Measurements from ENCODE around the gene TRIM60. TPM values are rescaled to one million over a fixed set of nuclear protein-coding genes. Genes with fewer than 3 reads are reported as not detected.

Gene TRIM60
- total and polyA plus RNA-seq, 2 of the 13 experiments (the other 11 are each of a cell fraction or from before 2014, with no cell fraction given) = not detected

DNA sequence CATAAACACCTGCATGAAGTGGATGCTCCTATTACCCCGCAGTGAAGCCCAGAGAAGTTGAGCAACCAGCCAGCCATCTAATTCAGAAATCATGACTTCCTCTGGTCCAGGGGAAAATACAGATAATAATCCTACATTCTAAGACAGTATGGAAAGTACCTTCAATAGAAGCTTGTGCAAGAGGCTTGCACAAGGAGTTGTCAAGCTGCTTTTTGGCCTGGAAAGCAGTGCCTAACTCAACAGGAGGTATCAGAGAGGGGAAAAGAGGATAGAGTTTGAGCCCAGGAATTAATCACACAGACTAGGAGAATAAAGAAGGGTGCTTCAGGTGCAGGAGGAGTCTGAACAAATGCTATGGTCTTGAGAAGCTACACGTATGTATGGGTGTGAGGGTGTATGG, 54.1 kb downstream of the TRIM60 start:
- H4K20me1 ChIP-seq (ENCODE audit: insufficient read depth, low read length) = no peaks in the 10 kb centered on the region
- H3K36me3 ChIP-seq (replicated peaks in 1 of 2; ENCODE audit: control insufficient read depth in 1 of 2, insufficient read depth in 2 of 2, low read length in 2 of 2) = peaks cover 8 to 28% of the 10 kb centered on the region in 2 experiments; a peak in 4 of 5 replicates
- FAIRE-seq = no peak
- H3K4me3 ChIP-seq (replicated peaks in 1 of 3; ENCODE audit: insufficient read depth in 1 of 3, low read depth in 2 of 3, low read length in 3 of 3) = no peak overlapping the region
- ATAC-seq = no peak
- H3K27me3 ChIP-seq (ENCODE audit: control insufficient read depth in 1 of 2, insufficient read depth in 2 of 2, low read length in 2 of 2) = no peaks in the 10 kb centered on the region
- H2AFZ ChIP-seq (ENCODE audit: low read length) = no peak overlapping the region
- no TSS peak for BruUV-seq (replicated peaks)
- 99% methylated on average over 2 of the region's 2 CpGs for WGBS (ENCODE audit: low lambda C conversion rate)
- H3K9me3 ChIP-seq (ENCODE audit: low read length) = no peaks in the 10 kb centered on the region
- no peak for TF ChIP-seq GPN1 (CRISPR knock-in tag; IDR thresholded peaks at IDR 0.05; ENCODE audit: borderline replicate concordance)
- no peak for TF ChIP-seq PRPF4 (IDR thresholded peaks at IDR 0.05; ENCODE audit: low read depth, low read length, poor library complexity, severe bottlenecking)
- no peak for TF ChIP-seq ATF1 (CRISPR knock-in tag; IDR thresholded peaks at IDR 0.05)
- TF ChIP-seq, protein P1, sequence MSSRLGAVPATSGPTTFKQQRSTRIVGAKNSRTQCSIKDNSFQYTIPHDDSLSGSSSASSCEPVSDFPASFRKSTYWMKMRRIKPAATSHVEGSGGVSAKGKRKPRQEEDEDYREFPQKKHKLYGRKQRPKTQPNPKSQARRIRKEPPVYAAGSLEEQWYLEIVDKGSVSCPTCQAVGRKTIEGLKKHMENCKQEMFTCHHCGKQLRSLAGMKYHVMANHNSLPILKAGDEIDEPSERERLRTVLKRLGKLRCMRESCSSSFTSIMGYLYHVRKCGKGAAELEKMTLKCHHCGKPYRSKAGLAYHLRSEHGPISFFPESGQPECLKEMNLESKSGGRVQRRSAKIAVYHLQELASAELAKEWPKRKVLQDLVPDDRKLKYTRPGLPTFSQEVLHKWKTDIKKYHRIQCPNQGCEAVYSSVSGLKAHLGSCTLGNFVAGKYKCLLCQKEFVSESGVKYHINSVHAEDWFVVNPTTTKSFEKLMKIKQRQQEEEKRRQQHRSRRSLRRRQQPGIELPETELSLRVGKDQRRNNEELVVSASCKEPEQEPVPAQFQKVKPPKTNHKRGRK (CRISPR knock-in tag; IDR thresholded peaks at IDR 0.05) = no peak
- no peak overlapping the region for H3K4me2 ChIP-seq (ENCODE audit: low read depth, low read length)
- POLR2A ChIA-PET = no interaction called here
- no peak overlapping the region for H3K9ac ChIP-seq (ENCODE audit: insufficient read depth, low read depth, low read length)
- H3K4me1 ChIP-seq (ENCODE audit: insufficient read depth, low read length) = no peaks in the 10 kb centered on the region
- DNase-seq (ENCODE audit: low spot score) = no peak
- CTCF ChIA-PET (ENCODE audit: low intra/inter-chr PET ratio, low total read pairs) = no interaction called here
- H3K27ac ChIP-seq (ENCODE audit: extremely low read length, insufficient read depth, low read length) = no peak overlapping the region
- intact Hi-C loops (cut with micrococcal nuclease; ENCODE audit: unreplicated experiment) (no loop called here), in situ Hi-C loops (cut with HindIII; ENCODE audit: extremely low pct_ligation_motif_present, low pct_unique_long_range_greater_than_20kb) (no loop called here)
- no peaks in the 10 kb centered on the region for H3K79me2 ChIP-seq (ENCODE audit: insufficient read depth, low read length)

DNA sequence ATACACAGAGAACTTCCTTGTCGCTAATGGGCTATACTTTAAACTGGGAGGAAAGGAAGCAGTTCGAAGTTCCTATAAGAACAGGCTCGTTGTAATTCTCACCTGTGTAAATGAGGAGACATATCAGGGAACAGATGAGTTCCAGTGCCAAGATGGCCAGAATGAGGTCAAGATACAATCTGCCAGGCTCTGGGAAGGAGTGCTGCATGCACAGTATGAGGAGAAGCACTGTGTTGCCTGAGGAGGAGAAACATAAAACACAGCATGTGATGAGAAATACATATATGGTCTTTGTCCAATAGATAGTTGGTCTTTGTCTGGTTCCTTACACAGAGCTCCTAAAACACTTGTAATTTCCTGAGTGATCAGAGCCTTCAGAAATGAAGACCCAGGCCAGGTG, 56.6 kb downstream of the TRIM60 start:
- H3K79me2 ChIP-seq (ENCODE audit: insufficient read depth, low read length) = no peaks in the 10 kb centered on the region
- no peaks in the 10 kb centered on the region for H4K20me1 ChIP-seq (ENCODE audit: insufficient read depth, low read length)
- no peak overlapping the region for H3K4me2 ChIP-seq (ENCODE audit: low read depth, low read length)
- ChIA-PET POLR2A (no interaction called here), CTCF (ENCODE audit: low intra/inter-chr PET ratio, low total read pairs) (no interaction called here)
- H3K27me3 ChIP-seq (ENCODE audit: control insufficient read depth in 1 of 2, insufficient read depth in 2 of 2, low read length in 2 of 2) = no peaks in the 10 kb centered on the region
- no peak for DNase-seq (ENCODE audit: low spot score)
- H3K4me3 ChIP-seq (replicated peaks in 1 of 3; ENCODE audit: insufficient read depth in 1 of 3, low read depth in 2 of 3, low read length in 3 of 3) = no peak overlapping the region
- 81% methylated on average over 3 of the region's 3 CpGs for WGBS (ENCODE audit: low lambda C conversion rate)
- H3K4me1 ChIP-seq (ENCODE audit: insufficient read depth, low read length) = no peaks in the 10 kb centered on the region
- FAIRE-seq = no peak
- no peak overlapping the region for H2AFZ ChIP-seq (ENCODE audit: low read length)
- peaks cover 8 to 28% of the 10 kb centered on the region in 2 experiments; a peak in 4 of 5 replicates for H3K36me3 ChIP-seq (replicated peaks in 1 of 2; ENCODE audit: control insufficient read depth in 1 of 2, insufficient read depth in 2 of 2, low read length in 2 of 2)
- H3K9ac ChIP-seq (ENCODE audit: insufficient read depth, low read depth, low read length) = no peak overlapping the region
- TF ChIP-seq ATF1 (CRISPR knock-in tag; IDR thresholded peaks at IDR 0.05) (no peak), ZNF83 (CRISPR knock-in tag; IDR thresholded peaks at IDR 0.05; ENCODE audit: borderline replicate concordance) (no peak), ZNF746 (CRISPR knock-in tag; IDR thresholded peaks at IDR 0.05) (no peak), ZKSCAN5 (CRISPR knock-in tag; IDR thresholded peaks at IDR 0.05) (no peak), NR2F1 (CRISPR knock-in tag; IDR thresholded peaks at IDR 0.05) (no peak)
- in situ Hi-C loops (cut with HindIII; ENCODE audit: extremely low pct_ligation_motif_present, low pct_unique_long_range_greater_than_20kb) (no loop called here), intact Hi-C loops (cut with micrococcal nuclease; ENCODE audit: unreplicated experiment) (no loop called here)
- H3K9me3 ChIP-seq (ENCODE audit: low read length) = no peaks in the 10 kb centered on the region
- no TSS peak for BruUV-seq (replicated peaks)
- no peak for ATAC-seq
- H3K27ac ChIP-seq (ENCODE audit: extremely low read length, insufficient read depth, low read length) = no peak overlapping the region

Small RNA genes lying within 50 kb of the gene (small RNA-seq; reads per million reads assigned to genes)
- gene AC106872.12 (ENCODE audit: insufficient read depth in 2 of 3, insufficient read length in 3 of 3, low read depth in 2 of 3, low replicate concordance in 1 of 3) = 0 reads per million in 3 experiments

Other genes with a start within 250 kb of the TRIM60 start
- gene APELA, start 154.8 kb upstream of the TRIM60 start, total RNA-seq (2016; rRNA removed; fragmentation: Illumina TruSeq; extraction: Trizol) = not detected in 2 replicates
- gene APELA, start 154.8 kb upstream of the TRIM60 start, polyA plus RNA-seq (2011; rRNA removed) = not detected in 2 replicates
- gene TRIM61, start 54.3 kb upstream of the TRIM60 start, total RNA-seq (2016; rRNA removed; fragmentation: Illumina TruSeq; extraction: Trizol) = not detected in 2 replicates
- gene TRIM61, start 54.3 kb upstream of the TRIM60 start, polyA plus RNA-seq (2011; rRNA removed) = not detected in 2 replicates
- not detected in 2 replicates for gene TRIM75, start 21.9 kb downstream of the TRIM60 start, total RNA-seq (2016; rRNA removed; fragmentation: Illumina TruSeq; extraction: Trizol)
- gene TRIM75, start 21.9 kb downstream of the TRIM60 start, polyA plus RNA-seq (2011; rRNA removed) = not detected in 2 replicates
- gene TMEM192, start 80.9 kb downstream of the TRIM60 start, total RNA-seq (2016; rRNA removed; fragmentation: Illumina TruSeq; extraction: Trizol) = 14.1 and 19.9 TPM in 2 replicates
- 19.3 and 19.8 TPM in 2 replicates for gene TMEM192, start 80.9 kb downstream of the TRIM60 start, polyA plus RNA-seq (2011; rRNA removed)
- gene KLHL2, start 175.6 kb downstream of the TRIM60 start, total RNA-seq (2016; rRNA removed; fragmentation: Illumina TruSeq; extraction: Trizol) = 14.4 and 17.6 TPM in 2 replicates
- 7.3 and 9.2 TPM in 2 replicates for gene KLHL2, start 175.6 kb downstream of the TRIM60 start, polyA plus RNA-seq (2011; rRNA removed)